Trophoblast cell (in vitro differentiated cells and primary cell): ENCODE results near the gene ELL.

ENCODE experiments used
- DNase-seq, 2 donors: peaks; one replicate each; pipeline ENCODE4 v3.0.0-alpha.2; 2016
- H2AFZ ChIP-seq: 2 replicates; pipeline ENCODE4 v1.6.1; 2013; ENCODE audit warnings: low read length, moderate library complexity, mild to moderate bottlenecking; ENCODE audit not compliant: insufficient read depth, poor library complexity
- H2AK5ac ChIP-seq: 2 replicates; pipeline ENCODE4 v1.6.1; 2013; ENCODE audit warnings: mild to moderate bottlenecking, low read length
- H2BK120ac ChIP-seq: 2 replicates; pipeline ENCODE4 v1.6.1; 2013; ENCODE audit warnings: low read length, mild to moderate bottlenecking, moderate library complexity; ENCODE audit not compliant: insufficient read depth, poor library complexity
- H2BK12ac ChIP-seq: 2 replicates; pipeline ENCODE4 v1.6.1; 2013; ENCODE audit warnings: mild to moderate bottlenecking, low read length, moderate library complexity
- H2BK5ac ChIP-seq: 2 replicates; pipeline ENCODE4 v1.6.1; 2013; ENCODE audit warnings: low read length, low read depth, moderate library complexity, mild to moderate bottlenecking; ENCODE audit not compliant: poor library complexity
- H3K14ac ChIP-seq: 2 replicates; pipeline ENCODE4 v1.6.1; 2013; ENCODE audit warnings: mild to moderate bottlenecking, low read length
- H3K18ac ChIP-seq: 2 replicates; pipeline ENCODE4 v1.6.1; 2013; ENCODE audit warnings: mild to moderate bottlenecking, low read length
- H3K23ac ChIP-seq: 2 replicates; pipeline ENCODE4 v1.6.1; 2013; ENCODE audit warnings: low read length
- H3K27ac ChIP-seq: 2 replicates; pipeline ENCODE4 v1.5.1; 2013; ENCODE audit warnings: low read depth, mild to moderate bottlenecking, inconsistent platforms, low read length, moderate library complexity
- H3K27me3 ChIP-seq: 2 replicates; pipeline ENCODE4 v1.6.1; 2013; ENCODE audit warnings: inconsistent platforms, mild to moderate bottlenecking, low read length, moderate library complexity; ENCODE audit not compliant: insufficient read depth
- H3K36me3 ChIP-seq, 2 experiments: 1 replicate in 1 of 2; 2 replicates in 1 of 2; pipeline ENCODE4 v1.6.1; 2013; ENCODE audit warnings: low read length in 2 of 2, mild to moderate bottlenecking in 2 of 2, moderate library complexity in 1 of 2; ENCODE audit not compliant: insufficient read depth in 2 of 2, control insufficient read depth in 1 of 2
- H3K4ac ChIP-seq: 2 replicates; pipeline ENCODE4 v1.6.1; 2013; ENCODE audit warnings: low read depth, mild to moderate bottlenecking, low read length, moderate library complexity
- H3K4me1 ChIP-seq, 2 experiments: 1 replicate in 1 of 2; 2 replicates in 1 of 2; pipeline ENCODE4 v1.6.1; 2013; ENCODE audit warnings: low read length in 2 of 2, mild to moderate bottlenecking in 2 of 2, moderate library complexity in 1 of 2; ENCODE audit not compliant: insufficient read depth in 2 of 2, control insufficient read depth in 1 of 2
- H3K4me2 ChIP-seq: 2 replicates; pipeline ENCODE4 v1.6.1; 2013; ENCODE audit warnings: inconsistent platforms, mild to moderate bottlenecking, low read length, moderate library complexity
- H3K4me3 ChIP-seq: 2 replicates; pipeline ENCODE4 v1.5.1; 2013; ENCODE audit warnings: mild to moderate bottlenecking, low read depth, low read length, inconsistent platforms
- H3K79me1 ChIP-seq: one replicate; pipeline ENCODE4 v1.6.1; 2013; ENCODE audit warnings: low read length
- H3K79me2 ChIP-seq: 2 replicates; pipeline ENCODE4 v1.6.1; 2013; ENCODE audit warnings: low read length, mild to moderate bottlenecking; ENCODE audit not compliant: control insufficient read depth, insufficient read depth, poor library complexity
- H3K9ac ChIP-seq: 2 replicates; pipeline ENCODE4 v1.6.1; 2013; ENCODE audit warnings: mild to moderate bottlenecking, low read length
- H3K9me3 ChIP-seq: 2 replicates; pipeline ENCODE4 v1.6.1; 2013; ENCODE audit warnings: low read depth, mild to moderate bottlenecking, control low read depth, inconsistent platforms, low read length; ENCODE audit not compliant: insufficient read depth
- H4K12ac ChIP-seq: 2 replicates; pipeline ENCODE4 v1.6.1; 2013; ENCODE audit warnings: low read depth, mild to moderate bottlenecking, low read length, moderate library complexity
- H4K8ac ChIP-seq: 2 replicates; pipeline ENCODE4 v1.6.1; 2013; ENCODE audit warnings: low read depth, mild to moderate bottlenecking, low read length, moderate library complexity
- H4K91ac ChIP-seq: one replicate; pipeline ENCODE4 v1.6.1; 2013; ENCODE audit warnings: low read depth, mild to moderate bottlenecking, low read length, moderate library complexity
- WGBS: extraction: QIAGEN DNeasy Blood & Tissue Kit; methylation state at CpG from one replicate; pipeline ENCODE4 v1.1.7; 2013; ENCODE audit warnings: missing lambda C conversion rate; ENCODE audit not compliant: insufficient read length, insufficient coverage; ENCODE audit errors: extremely low coverage; 5-methylcytosine and 5-hydroxymethylcytosine counted together

Gene ELL

DNA sequence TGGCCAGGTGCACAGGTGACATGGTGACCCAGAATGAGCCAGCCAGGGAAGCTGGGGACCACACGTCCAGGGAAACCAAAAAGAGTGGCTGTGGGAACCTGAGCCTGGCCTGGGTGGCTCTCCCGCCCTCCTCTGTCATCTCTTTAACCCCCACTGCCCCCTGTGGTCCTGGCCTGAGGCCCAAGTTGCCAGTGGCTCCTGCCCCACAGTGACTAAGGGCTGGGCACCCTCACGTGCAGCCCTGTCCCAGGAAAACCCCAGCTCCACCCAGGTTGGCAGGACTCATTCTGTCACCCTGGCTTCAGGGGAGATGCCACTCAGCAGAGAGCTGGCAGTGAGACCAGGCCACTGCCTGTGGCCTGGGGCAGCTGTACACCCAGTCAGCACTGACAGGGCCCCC lies 53.4 kb downstream of the ELL start:
- Histone ChIP-seq H3K4ac (no peak overlapping the region), H3K9me3 (no peaks in the 10 kb centered on the region), H3K4me1 (peaks cover 0 to 3% of the 10 kb centered on the region in 2 experiments), H3K4me3 (no peak overlapping the region), H4K8ac (no peak overlapping the region), H3K23ac (no peak overlapping the region), H3K18ac (no peak overlapping the region), H3K14ac (no peak overlapping the region), H3K27me3 (no peaks in the 10 kb centered on the region), H2BK12ac (no peak overlapping the region), H2BK5ac (no peak overlapping the region), H4K91ac (no peak overlapping the region), H2BK120ac (no peak overlapping the region), H2AK5ac (no peak overlapping the region), H4K12ac (no peak overlapping the region), H3K79me2 (no peaks in the 10 kb centered on the region), H3K27ac (no peak overlapping the region), H2AFZ (no peak overlapping the region), H3K79me1 (no peaks in the 10 kb centered on the region), H3K4me2 (no peak overlapping the region), H3K9ac (no peak overlapping the region), H3K36me3 (peaks cover 21 to 26% of the 10 kb centered on the region in 2 experiments)
- WGBS, result no CpG with 5 or more reads among the region's 3 CpGs
- no peak for DNase-seq

GRCh38 chr19:18467978-18468377 lies 53.9 kb downstream of the ELL start:
- H3K4ac ChIP-seq, result no peak overlapping the region
- no peak overlapping the region for H4K8ac ChIP-seq
- H4K12ac ChIP-seq, result no peak overlapping the region
- H2BK5ac ChIP-seq, result no peak overlapping the region
- no peak overlapping the region for H3K9ac ChIP-seq
- no peak overlapping the region for H3K23ac ChIP-seq
- H3K36me3 ChIP-seq, result peaks cover 21 to 26% of the 10 kb centered on the region in 2 experiments
- H3K27me3 ChIP-seq, result no peaks in the 10 kb centered on the region
- H3K18ac ChIP-seq, result no peak overlapping the region
- H2AK5ac ChIP-seq, result no peak overlapping the region
- H2AFZ ChIP-seq, result no peak overlapping the region
- no peak overlapping the region for H3K4me3 ChIP-seq
- H3K4me2 ChIP-seq, result no peak overlapping the region
- H3K14ac ChIP-seq, result no peak overlapping the region
- no peak overlapping the region for H4K91ac ChIP-seq
- no peaks in the 10 kb centered on the region for H3K9me3 ChIP-seq
- H3K4me1 ChIP-seq, result peaks cover 0 to 3% of the 10 kb centered on the region in 2 experiments
- H3K79me2 ChIP-seq, result no peaks in the 10 kb centered on the region
- no peaks in the 10 kb centered on the region for H3K79me1 ChIP-seq
- H2BK120ac ChIP-seq, result no peak overlapping the region
- no peak for DNase-seq
- WGBS, result no CpG with 5 or more reads among the region's 3 CpGs
- no peak overlapping the region for H2BK12ac ChIP-seq
- no peak overlapping the region for H3K27ac ChIP-seq

- no peaks in the 10 kb centered on the region for H3K79me2 ChIP-seq
- no peak overlapping the region for H2BK12ac ChIP-seq
- H2AK5ac ChIP-seq, result no peak overlapping the region
- no peaks in the 10 kb centered on the region for H3K79me1 ChIP-seq
- H2BK120ac ChIP-seq, result no peak overlapping the region
- no peak overlapping the region for H3K14ac ChIP-seq
- H3K27ac ChIP-seq, result no peak overlapping the region
- no peaks in the 10 kb centered on the region for H3K9me3 ChIP-seq
- WGBS, result no CpG with 5 or more reads among the region's 11 CpGs
- H3K4me2 ChIP-seq, result no peak overlapping the region
- H4K91ac ChIP-seq, result no peak overlapping the region
- H3K4me1 ChIP-seq, result peaks cover 0 to 3% of the 10 kb centered on the region in 2 experiments
- H3K9ac ChIP-seq, result no peak overlapping the region
- H3K18ac ChIP-seq, result peak overlapping the region; percentile 45
- H4K8ac ChIP-seq, result no peak overlapping the region
- no peak overlapping the region for H3K4ac ChIP-seq
- no peak overlapping the region for H3K4me3 ChIP-seq
- DNase-seq, result no peak
- H3K27me3 ChIP-seq, result no peaks in the 10 kb centered on the region
- H2BK5ac ChIP-seq, result no peak overlapping the region
- peaks cover 25 to 28% of the 10 kb centered on the region in 2 experiments for H3K36me3 ChIP-seq
- H3K23ac ChIP-seq, result no peak overlapping the region
- H4K12ac ChIP-seq, result no peak overlapping the region
- no peak overlapping the region for H2AFZ ChIP-seq
Observed at GRCh38 chr19:18466354-18466753, 55.5 kb downstream of the ELL start.

DNA sequence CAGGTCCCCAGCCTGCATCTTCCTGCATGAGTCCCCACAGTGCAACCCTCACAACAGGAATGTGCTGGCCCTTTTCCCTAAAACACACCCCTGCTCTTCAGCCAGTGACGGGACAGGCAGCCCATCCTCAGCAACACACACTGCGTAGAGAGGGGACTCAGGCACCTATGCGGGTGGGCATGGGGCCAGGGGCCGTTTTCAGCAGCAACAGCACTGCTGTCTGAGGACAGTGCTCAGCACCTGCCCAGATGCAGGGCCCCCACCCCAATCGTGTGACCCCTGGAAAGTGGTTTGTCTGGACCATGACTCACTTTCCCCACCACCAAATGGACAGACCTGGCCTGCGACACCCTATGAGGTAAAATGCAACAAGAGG lies 55.9 kb downstream of the ELL start:
- no peak overlapping the region for H2AFZ ChIP-seq
- no peak overlapping the region for H3K14ac ChIP-seq
- H2AK5ac ChIP-seq, result no peak overlapping the region
- no peak overlapping the region for H2BK120ac ChIP-seq
- WGBS, result no CpG with 5 or more reads among the region's 6 CpGs
- H3K9ac ChIP-seq, result no peak overlapping the region
- H3K9me3 ChIP-seq, result no peaks in the 10 kb centered on the region
- H3K27me3 ChIP-seq, result no peaks in the 10 kb centered on the region
- H3K18ac ChIP-seq, result peak overlapping the region; percentile 30
- H4K8ac ChIP-seq, result no peak overlapping the region
- DNase-seq, result no peak
- peaks cover 0 to 4% of the 10 kb centered on the region in 2 experiments for H3K4me1 ChIP-seq
- H3K79me2 ChIP-seq, result no peaks in the 10 kb centered on the region
- H3K79me1 ChIP-seq, result no peaks in the 10 kb centered on the region
- no peak overlapping the region for H3K23ac ChIP-seq
- H3K4me2 ChIP-seq, result no peak overlapping the region
- no peak overlapping the region for H3K27ac ChIP-seq
- no peak overlapping the region for H2BK5ac ChIP-seq
- H3K36me3 ChIP-seq, result peaks cover 29 to 32% of the 10 kb centered on the region in 2 experiments
- no peak overlapping the region for H3K4ac ChIP-seq
- H2BK12ac ChIP-seq, result no peak overlapping the region
- H3K4me3 ChIP-seq, result no peak overlapping the region
- H4K91ac ChIP-seq, result no peak overlapping the region
- H4K12ac ChIP-seq, result no peak overlapping the region
